Adrenal gland (tissue), 5 donors: Measurements from ENCODE around the gene MLH3.

Experiments used
- POLR2A ChIP-seq, 2 donors: fragments of 450-650 bp; IDR thresholded peaks; one replicate each; pipeline ENCODE4 v1.6.1; 2017; ENCODE audit warnings: antibody characterized with exemption in 2 of 2, mild to moderate bottlenecking in 2 of 2, moderate library complexity in 1 of 2
- TF ChIP-seq, protein P1 (sequence below), 6 experiments: fragments of 450-650 bp in 4 of 6; fragments of 200-600 bp in 2 of 6; sonication (generic) in 1 of 6; IDR thresholded peaks; 1 replicate in 5 of 6; 2 replicates in 1 of 6; pipeline versions ENCODE4 v1.5.1 to v1.8.0; 2016 to 2021; ENCODE audit warnings: antibody characterized with exemption in 6 of 6, mild to moderate bottlenecking in 2 of 6, moderate library complexity in 1 of 6
- donor health status: DM: no; HTN: no; CAD: no.

DNA sequence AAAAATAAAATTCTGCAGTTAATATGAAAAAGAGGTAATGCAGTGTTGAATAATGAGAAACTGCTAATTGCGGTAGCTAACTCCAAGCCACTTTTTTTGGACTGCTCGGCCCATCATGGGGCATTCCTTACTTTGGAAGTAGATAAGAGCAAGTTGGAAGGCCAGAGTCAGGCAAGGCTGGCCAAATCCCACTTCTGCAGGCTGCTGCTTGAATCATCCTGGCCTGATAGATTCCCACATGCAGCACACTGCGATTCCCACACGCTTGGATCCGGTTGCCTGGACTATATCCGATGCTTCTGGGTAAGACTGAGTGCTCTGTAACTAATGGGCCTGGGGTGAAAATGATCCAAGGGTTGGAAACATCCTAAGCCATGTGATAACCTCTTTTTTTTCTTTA is 38.0 kb downstream of the MLH3 start:
- TF ChIP-seq, protein P1, sequence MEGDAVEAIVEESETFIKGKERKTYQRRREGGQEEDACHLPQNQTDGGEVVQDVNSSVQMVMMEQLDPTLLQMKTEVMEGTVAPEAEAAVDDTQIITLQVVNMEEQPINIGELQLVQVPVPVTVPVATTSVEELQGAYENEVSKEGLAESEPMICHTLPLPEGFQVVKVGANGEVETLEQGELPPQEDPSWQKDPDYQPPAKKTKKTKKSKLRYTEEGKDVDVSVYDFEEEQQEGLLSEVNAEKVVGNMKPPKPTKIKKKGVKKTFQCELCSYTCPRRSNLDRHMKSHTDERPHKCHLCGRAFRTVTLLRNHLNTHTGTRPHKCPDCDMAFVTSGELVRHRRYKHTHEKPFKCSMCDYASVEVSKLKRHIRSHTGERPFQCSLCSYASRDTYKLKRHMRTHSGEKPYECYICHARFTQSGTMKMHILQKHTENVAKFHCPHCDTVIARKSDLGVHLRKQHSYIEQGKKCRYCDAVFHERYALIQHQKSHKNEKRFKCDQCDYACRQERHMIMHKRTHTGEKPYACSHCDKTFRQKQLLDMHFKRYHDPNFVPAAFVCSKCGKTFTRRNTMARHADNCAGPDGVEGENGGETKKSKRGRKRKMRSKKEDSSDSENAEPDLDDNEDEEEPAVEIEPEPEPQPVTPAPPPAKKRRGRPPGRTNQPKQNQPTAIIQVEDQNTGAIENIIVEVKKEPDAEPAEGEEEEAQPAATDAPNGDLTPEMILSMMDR (IDR thresholded peaks at IDR 0.05): no peak
- TF ChIP-seq POLR2A (IDR thresholded peaks at IDR 0.05): peak in 1 of 2 donors; percentile 25
